Left cardiac atrium (tissue), 4 donors: Measurements from ENCODE around the gene KIF22. TPM values are rescaled to one million over a fixed set of nuclear protein-coding genes. Genes with fewer than 3 reads are reported as not detected.

Source experiments
- ATAC-seq, 2 donors: fragments of 200-7000 bp; cut with Tn5 transposase; one replicate each; pipeline ENCODE4 v1.9.1; 2020; ENCODE audit warnings: mild to moderate bottlenecking in 2 of 2, moderate library complexity in 2 of 2
- DNase-seq: peaks from one replicate; pipeline ENCODE4 v3.0.0-alpha.2; 2020
- intact Hi-C, 2 donors: fragments of 100-400 bp; cut with DNase I; formaldehyde crosslinking; loops; one replicate each; pipeline versions ENCODE4 v1.14.1 to v1.15.1; 2022 to 2023
- total RNA-seq, 2 donors: library from RNA; stranded (reverse); fragmentation: NEBNext Ultra II Directional; extraction: Animal tissue kit (Norgen Biotek cat#: 25700); gene quantifications; one replicate each; pipeline ENCODE4 v1.2.1, GENCODE V29; 2021
- donor health status: DM: no; HTN: yes; CAD: no.
- donor health status: DM: no; HTN: yes; CAD: no; lungs with severe emphysema.
- donor health status: DM: yes; HTN: yes; CAD: no.
- donor health status: Dilated cardiomyopathy.

KIF22 gene
- total RNA-seq, 2 donors from 2014 or later = 22.1 to 30.1 TPM

DNA sequence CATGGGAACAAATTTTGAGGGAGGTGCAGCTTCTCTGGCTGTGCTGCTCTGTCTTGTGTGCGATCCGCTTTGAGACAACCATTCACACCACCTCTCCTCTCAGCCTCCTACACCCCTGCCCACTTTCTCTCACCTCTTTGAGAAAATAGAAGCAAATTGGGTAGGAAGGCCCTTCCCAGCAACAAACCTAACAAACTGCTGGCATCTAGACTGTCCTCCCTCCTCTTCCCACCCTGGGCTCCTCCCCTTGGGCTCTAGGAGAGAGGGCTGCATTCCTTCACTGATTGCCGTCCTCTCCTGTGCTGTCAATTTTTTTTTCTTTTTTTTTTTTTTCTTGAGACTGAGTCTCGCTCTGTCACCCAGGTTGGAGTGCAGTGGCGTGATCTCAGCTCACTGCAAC, 59.0 kb downstream of the KIF22 start:
- intact Hi-C loops = loop anchor here in 1 of 2 donors (10.0 kb wide), 1 partner anchor 145 kb away; no protein-coding TSS in a partner anchor

DNA sequence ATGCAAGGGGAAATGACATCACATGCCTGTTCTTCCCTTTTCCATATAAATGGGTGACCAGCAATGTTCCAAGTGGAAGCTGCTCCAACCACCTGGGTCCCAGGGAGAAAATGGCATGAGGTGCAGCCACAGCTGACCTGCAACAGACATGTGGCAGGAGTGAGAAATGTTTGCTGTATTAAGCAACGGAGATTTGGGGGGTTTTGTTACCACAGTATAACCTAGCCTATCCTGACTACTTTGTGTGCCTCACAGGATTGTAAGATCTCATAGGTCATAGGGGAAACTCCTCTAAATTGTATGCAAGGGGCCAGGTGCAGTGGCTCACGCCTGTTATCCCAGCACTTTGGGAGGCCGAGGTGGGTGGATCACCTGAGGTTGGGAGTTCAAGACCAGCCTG, 60.4 kb downstream of the KIF22 start:
- DNase-seq (no peak), ATAC-seq (no peak)
- intact Hi-C loops = no loop called here

More for the DNA sequence above, 59.0 kb downstream of the KIF22 start:
- DNase-seq = no peak
- ATAC-seq = peak in 1 of 2 donors; percentile 18

DNA sequence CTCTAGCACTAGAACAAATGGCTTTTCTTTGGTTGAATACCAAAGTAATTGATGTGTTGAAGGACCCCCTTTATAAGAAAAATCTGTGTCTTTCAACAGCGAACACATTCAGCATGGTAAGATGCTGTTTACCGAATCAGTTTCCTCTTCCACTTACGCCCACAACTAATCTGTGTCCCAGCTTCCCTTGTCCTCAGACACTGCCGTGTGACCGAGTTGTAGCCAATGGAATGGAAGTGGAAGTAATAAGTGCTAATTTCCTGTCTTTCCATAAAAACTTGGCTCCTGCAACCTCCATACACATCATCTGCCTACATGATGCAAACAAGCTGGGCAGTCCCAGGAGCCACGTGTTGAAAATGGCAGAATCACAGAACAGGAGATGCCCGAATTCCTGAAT, 62.1 kb downstream of the KIF22 start:
- ATAC-seq (peak; percentile 52 to 70), DNase-seq (no peak)
- intact Hi-C loops = no loop called here

GRCh38 chr16:29854520-29855100, 64.1 kb downstream of the KIF22 start:
- ATAC-seq (no peak), DNase-seq (no peak)
- intact Hi-C loops = no loop called here

Other genes starting within 250 kb of the KIF22 start
- gene SPN, start 127.5 kb upstream of the KIF22 start, total RNA-seq = 1 to 10 TPM; 1.4 to 3.7 TPM
- gene QPRT, start 111.6 kb upstream of the KIF22 start, total RNA-seq = 10 to 100 TPM; 20.4 to 22.0 TPM
- 1 to 10 TPM; 1.3 to 1.7 TPM for gene C16orf54, start 44.8 kb upstream of the KIF22 start, total RNA-seq
- gene ZG16, start 12.5 kb upstream of the KIF22 start, total RNA-seq = not detected
- gene MAZ, start 15.8 kb downstream of the KIF22 start, total RNA-seq = 10 to 100 TPM; 84.8 to 96.7 TPM
- gene PRRT2, start 21.4 kb downstream of the KIF22 start, total RNA-seq = 1 to 10 TPM; 2.2 to 3.0 TPM
- 10 to 100 TPM; 15.1 to 16.6 TPM for gene PAGR1, start 25.4 kb downstream of the KIF22 start, total RNA-seq
- gene MVP, start 29.7 kb downstream of the KIF22 start, total RNA-seq = 10 to 100 TPM; 72.7 to 82.4 TPM
- 10 to 100 TPM; 88.8 to 90.8 TPM for gene CDIPT, start 72.5 kb downstream of the KIF22 start, total RNA-seq
- 1 to 10 TPM in 1 of 2 donors, under 1 TPM in 1; 0.82 to 1.8 TPM for gene SEZ6L2, start 108.8 kb downstream of the KIF22 start, total RNA-seq
- gene ASPHD1, start 109.7 kb downstream of the KIF22 start, total RNA-seq = 1 to 10 TPM in 1 of 2 donors, under 1 TPM in 1; 0.59 to 1.0 TPM
- gene KCTD13, start 135.5 kb downstream of the KIF22 start, total RNA-seq = 10 to 100 TPM in 1 of 2 donors, 1 to 10 TPM in 1; 7.6 to 10.1 TPM
- 10 to 100 TPM; 73.8 to 78.8 TPM for gene TMEM219, start 171.3 kb downstream of the KIF22 start, total RNA-seq
- gene TAOK2, start 183.1 kb downstream of the KIF22 start, total RNA-seq = 10 to 100 TPM; 33.6 to 45.8 TPM
- 10 to 100 TPM; 13.0 to 18.4 TPM for gene HIRIP3, start 204.9 kb downstream of the KIF22 start, total RNA-seq
- gene INO80E, start 205.5 kb downstream of the KIF22 start, total RNA-seq = 10 to 100 TPM; 33.6 to 35.9 TPM
- under 1 TPM; 0.63 to 0.77 TPM for gene DOC2A, start 220.3 kb downstream of the KIF22 start, total RNA-seq
- gene C16orf92, start 232.4 kb downstream of the KIF22 start, total RNA-seq = not detected
- gene TLCD3B, start 240.5 kb downstream of the KIF22 start, total RNA-seq = not detected